HG03571 (cell line): ENCODE results near the gene NFX1.

ENCODE experiments used
- ATAC-seq: cut with Tn5 transposase; IDR thresholded peaks from one replicate; pipeline ENCODE4 v1.9.1; 2021; ENCODE audit not compliant: unreplicated experiment

The NFX1 gene

GRCh38 chr9:33290247-33291030 lies at the start of gene NFX1:
Gene NFX1 (plus strand): TSS chr9:33290516. CDS start chr9:33290573, 57 bp downstream.
- ATAC-seq = peak; percentile 73

- ATAC-seq = no peak
Observed at GRCh38 chr9:33241298-33241697, 49.0 kb upstream of the NFX1 start.

- no peak for ATAC-seq
Observed at GRCh38 chr9:33242609-33243134, 47.6 kb upstream of the NFX1 start.

- no peak for ATAC-seq
Observed at GRCh38 chr9:33244137-33244784, 46.1 kb upstream of the NFX1 start.

GRCh38 chr9:33245341-33245740 lies 45.0 kb upstream of the NFX1 start:
- no peak for ATAC-seq

- no peak for ATAC-seq
Observed at GRCh38 chr9:33246269-33246860, 44.0 kb upstream of the NFX1 start.

- ATAC-seq = no peak
Observed at GRCh38 chr9:33248606-33249005, 41.7 kb upstream of the NFX1 start.

GRCh38 chr9:33249087-33249658 lies 41.1 kb upstream of the NFX1 start:
- no peak for ATAC-seq

GRCh38 chr9:33249983-33250382 lies 40.3 kb upstream of the NFX1 start:
- ATAC-seq = no peak

- no peak for ATAC-seq
Observed at GRCh38 chr9:33250458-33250995, 39.8 kb upstream of the NFX1 start.

- no peak for ATAC-seq
Observed at GRCh38 chr9:33254211-33254610, 36.1 kb upstream of the NFX1 start.

- ATAC-seq = no peak
Observed at GRCh38 chr9:33255014-33255413, 35.3 kb upstream of the NFX1 start.

- no peak for ATAC-seq
Observed at GRCh38 chr9:33255471-33255870, 34.8 kb upstream of the NFX1 start.

GRCh38 chr9:33256236-33256635 lies 34.1 kb upstream of the NFX1 start:
- ATAC-seq = no peak

- ATAC-seq = no peak
Observed at GRCh38 chr9:33257276-33257675, 33.0 kb upstream of the NFX1 start.

GRCh38 chr9:33260372-33260771 lies 29.9 kb upstream of the NFX1 start:
- ATAC-seq = no peak

GRCh38 chr9:33263131-33264002 lies 26.9 kb upstream of the NFX1 start:
- ATAC-seq = no peak

- ATAC-seq = peak; percentile 35
Observed at GRCh38 chr9:33264003-33264472, 26.3 kb upstream of the NFX1 start.

- ATAC-seq = peak; percentile 76
Observed at GRCh38 chr9:33264473-33265177, 25.7 kb upstream of the NFX1 start, which contains the start of the genes BAG1 and CHMP5. Gene BAG1 (minus strand): TSS chr9:33264708. Gene CHMP5 (plus strand): TSS chr9:33265049. CDS start chr9:33265079, 30 bp downstream.
